NCI-H1694 treated with DMSO at 0.1 percent for 48 hours (cell line): ENCODE results near the gene MAN1C1.
A peak's percentile ranks its signal among the peaks of the same experiment; 100 is the strongest.

ENCODE experiments used
- DNase-seq: peaks from one replicate; lab custom pipeline; 2025; lab: John Stamatoyannopoulos, UW

MAN1C1 gene

DNA sequence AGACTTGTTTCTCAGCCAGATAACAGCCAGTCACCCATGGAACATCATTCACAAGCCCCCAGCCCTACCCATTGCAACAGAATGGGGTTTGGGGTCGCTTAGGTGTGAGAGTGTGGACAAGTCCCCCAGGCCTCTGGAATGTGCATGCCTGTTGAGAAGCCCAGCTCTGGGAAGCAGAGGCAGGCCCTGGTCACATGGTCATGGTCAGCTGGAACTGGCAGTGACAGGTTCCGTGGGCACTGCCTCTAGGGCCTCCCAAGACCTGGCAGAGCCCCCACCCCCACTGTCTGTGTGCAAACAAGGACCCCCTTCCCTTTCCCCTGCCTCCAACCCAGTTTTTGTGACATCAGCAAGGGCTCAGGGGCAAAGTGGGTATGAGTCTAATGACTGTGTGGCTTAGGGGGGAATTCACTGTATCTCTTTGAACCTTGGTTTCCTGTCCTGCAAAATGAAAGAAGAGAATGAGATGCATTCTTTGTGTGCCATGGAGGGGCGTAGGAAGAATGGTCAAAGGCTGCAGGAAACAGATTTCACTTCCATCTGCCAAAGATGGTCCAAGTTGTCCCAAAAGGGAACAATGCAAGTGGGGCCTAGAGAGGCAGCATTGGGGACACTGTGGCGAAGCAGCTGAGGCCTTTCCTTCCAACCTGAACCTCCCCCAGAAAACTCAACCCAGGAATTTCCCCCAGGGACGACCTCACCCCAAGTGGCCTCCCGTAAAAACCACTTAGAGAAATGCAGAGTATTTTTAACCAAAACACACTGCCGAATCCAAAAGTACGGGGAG is 148.7 kb downstream of the MAN1C1 start:
- no peak for DNase-seq

DNA sequence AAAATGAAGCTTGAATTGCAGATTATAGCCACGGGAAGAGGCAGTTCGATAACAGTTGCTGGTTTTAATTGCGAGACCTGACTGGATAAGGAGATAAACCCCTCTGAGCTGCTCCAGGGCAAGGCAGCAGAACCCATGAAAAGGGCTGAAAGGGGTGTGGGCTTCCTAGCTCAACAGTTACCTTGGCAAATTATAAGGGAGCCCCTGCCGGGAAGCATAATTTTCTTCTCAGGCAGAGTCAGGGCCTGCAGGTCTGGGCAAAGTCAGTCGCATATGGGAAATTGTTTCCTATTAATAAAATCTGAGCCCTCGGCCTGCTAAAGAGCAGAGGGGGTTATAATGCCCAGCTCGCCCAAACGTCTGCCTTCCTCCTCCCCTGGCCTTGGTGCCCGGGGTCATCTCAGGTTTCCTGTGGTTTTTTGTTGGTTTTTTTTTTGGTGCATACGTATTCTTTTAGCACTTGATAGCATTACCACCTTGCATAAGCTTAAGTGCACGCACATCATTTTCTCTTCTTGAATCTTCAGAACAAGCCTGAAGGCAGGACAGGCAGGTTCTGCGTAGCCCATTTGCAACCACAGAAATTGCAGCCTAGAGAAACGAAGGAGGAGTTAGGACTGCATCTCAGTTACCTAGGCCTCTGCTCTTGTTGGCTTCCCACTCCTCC is 149.5 kb downstream of the MAN1C1 start:
- peak; percentile 93 for DNase-seq

DNA sequence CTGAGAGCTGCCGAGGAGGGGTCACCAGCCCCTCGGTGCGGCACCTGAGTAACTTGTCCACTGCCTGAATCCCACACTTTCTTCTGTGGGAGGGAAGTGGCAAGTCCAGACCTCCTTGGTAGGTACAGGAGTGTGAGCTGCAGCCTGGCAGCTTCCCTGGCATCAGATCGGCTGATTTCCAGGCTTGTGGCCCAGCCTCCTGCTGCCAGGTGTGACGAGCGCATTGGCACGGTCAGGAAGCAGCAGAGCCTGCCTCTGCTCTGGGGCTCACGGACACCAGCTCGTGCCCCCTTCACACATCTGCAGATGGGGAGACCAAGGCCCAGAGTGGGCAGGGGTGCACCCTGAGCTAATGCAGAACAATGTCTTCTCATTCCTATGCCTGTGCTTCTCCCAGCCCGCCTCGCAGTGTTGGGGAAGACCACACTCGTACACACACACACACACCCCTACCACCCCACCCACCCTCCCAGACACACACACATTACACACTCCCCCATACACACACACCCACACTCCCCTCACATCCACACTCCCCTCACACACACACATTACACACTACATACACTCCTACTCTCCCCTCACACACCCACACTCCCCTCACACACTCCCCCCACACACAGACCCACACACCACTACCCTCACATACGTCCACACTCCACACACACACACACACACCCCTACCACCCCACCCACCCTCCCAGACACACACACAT is 150.3 kb downstream of the MAN1C1 start:
- peak; percentile 50 for DNase-seq

DNA sequence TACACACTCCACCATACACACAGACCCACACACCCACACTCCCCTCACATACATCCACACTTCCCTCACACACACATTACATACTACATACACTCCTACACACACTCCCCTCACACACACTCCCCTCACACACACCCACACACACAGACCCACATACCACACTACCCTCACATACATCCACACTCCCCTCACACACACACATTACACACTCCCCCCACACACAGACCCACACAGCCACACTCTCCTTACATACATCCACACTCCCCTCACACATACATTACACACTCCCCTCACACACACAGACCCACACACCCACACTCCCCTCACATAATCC is 150.8 kb downstream of the MAN1C1 start:
- no peak for DNase-seq

DNA sequence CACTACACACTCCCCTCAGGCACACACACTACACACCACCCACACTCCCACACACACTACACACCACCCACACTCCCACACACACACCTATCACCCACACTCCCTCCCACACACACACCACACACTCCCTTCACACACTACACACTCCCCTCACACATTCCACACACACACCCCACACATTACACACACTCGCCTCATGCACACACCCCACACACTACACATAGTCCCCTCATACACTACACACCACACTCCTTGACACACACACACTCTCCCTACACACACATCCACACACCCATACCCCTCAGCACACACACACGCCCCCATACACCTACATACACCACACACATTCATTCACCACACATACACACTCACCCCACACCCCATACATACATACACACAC is 152.4 kb downstream of the MAN1C1 start:
- no peak for DNase-seq

DNA sequence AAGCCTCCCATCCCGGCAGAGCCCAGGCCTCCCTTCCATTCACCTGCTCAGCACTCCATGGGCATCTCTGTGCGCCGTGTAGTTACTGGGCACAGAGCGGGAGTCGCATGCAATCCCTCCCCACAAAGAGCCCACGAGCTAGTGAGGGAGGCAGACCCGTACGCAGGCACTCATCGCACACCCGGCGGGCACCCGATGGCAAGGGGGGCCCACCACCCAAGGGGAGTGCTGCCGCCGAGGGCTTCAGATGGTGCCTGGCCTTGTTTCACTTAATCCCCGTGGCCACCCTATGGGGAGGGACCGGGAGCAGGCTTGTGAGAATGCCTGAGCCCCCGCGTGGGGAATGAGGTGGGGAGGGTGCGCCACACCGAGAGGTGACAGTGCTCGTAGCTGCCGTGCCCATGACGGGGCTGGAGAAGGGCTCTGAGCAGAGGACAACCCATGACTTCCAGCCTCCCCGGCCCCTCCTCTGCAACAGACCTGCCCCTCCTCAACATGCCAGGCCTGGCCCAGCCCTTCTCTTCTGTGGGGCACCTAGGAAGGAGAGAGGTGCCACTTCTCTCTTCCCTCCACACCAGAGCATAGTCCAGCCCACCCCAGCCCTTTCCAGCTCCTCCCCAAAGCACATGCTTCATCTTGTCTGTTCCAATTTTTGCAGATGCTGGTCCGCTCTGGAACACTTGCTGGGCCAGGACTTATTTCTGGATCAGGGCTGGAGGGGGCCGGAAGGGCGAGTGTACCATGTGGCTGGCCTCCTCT is 153.2 kb downstream of the MAN1C1 start:
- peak; percentile 30 for DNase-seq

DNA sequence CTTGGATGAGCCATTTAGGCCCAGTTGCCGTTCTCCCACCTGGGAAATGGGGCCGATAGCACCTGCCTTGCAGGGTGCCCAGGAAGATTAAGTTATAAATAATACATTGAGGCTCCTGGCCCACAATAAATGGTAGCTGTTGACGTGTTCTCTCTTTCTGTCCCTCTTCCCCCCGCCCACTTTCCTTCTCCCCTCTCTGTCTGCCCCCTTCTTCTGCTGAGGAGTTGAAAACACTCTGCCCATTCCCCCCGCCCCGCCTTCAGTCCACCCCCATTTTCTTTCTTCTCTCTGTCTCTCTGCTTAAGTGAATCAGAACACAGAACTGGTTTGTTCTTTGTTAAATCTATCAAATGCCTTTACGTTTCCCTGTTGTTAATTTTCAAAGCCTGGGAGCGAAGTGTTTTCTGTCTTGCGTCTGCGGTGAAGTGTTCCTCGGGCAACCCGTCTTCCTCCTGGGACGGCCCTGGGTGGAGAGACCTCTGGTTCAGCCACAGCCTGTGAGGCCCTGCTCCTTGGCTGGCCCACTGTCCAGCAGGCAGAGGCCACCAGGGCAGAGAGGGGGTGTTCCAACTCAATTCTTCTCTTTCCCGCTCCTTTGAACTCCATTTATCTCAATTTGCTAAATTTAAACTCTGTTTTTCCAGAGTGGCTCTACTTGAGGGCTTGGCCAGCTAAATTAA is 154.1 kb downstream of the MAN1C1 start:
- DNase-seq, result no peak

DNA sequence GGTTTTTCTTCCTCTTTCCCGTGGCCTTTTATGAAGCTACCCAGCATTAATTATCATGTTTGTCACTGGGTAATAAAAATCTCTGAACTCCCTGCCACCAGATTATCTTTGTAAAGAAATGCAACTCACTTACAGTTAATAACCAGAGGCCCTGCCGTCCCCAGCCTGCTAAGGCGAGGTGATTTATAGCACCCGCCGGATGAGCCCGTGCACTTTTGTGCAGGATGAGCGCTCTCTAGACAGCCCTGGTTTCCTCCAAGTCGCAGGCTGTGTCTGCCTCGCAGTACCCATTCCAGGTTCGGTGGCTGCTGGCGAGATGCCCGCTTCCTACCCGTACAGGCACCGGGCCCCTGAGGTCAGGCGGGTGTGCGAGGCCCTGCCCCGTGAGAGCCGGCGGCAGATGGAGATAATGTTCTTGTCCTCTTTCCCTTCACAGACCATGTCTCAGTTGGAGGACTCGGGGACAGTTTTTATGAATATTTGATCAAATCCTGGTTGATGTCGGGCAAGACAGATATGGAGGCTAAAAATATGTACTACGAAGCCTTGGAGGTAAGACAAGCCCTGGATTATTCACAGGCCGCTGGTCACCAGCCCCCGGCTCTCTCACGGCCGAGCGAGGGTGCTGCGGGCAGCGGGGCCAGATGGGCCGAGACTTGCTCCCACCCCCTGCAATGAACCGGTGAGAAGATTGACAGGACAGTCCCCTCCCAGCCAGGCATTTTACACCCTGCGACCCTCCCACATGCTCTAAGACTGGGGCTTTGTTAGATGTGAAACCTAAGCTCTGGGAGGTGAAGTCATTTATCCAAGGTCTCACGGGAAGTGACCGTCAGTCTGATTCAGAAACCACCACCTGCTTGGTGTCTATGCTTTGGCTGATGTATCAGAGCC is 154.9 kb downstream of the MAN1C1 start:
- DNase-seq, result peak; percentile 46

DNA sequence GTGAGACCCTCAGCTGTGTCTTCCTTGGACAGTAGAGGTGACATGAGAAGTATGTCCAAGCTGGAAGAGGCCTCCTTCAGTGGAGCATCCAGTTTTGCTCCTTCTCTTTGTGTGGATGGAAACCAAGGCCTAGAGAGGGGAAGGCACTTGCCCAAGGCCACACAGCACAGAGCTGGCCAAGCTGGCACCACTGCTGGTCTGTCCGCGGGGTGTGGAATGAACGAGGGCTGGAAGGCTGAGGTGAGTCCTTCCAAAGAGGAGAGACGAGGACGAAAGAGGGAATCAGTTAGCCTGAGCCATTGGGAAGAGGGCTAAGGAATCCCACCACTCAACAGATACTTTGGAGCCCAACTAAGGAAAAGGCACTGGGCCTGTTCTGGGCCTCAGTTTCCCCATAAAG is 155.6 kb downstream of the MAN1C1 start:
- no peak for DNase-seq

DNA sequence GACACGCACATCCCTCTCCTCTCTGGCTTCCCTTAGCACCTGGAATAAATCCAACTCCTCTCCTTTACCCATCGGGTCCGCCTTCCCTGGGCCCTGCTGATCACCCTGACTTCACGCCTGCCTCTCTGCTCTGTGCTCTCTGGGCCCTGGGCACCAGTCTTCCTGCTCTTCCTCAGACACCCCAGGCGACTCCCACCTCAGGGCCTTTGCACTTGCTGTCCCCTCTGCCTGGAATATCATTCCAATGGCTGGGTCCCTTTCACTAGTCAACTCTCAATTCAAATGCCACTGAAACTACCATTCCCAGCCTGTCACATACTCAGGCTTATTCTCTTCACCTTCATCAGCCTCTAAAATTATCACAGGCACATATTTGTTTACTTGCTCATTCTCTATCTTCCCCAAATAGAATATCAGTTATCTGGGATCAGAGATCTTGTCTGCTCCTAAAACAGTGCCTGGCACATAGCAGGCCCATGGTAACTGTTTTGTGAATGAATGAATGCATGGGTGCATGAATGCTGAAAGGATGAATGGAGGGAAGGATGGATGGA is 156.2 kb downstream of the MAN1C1 start:
- no peak for DNase-seq

DNA sequence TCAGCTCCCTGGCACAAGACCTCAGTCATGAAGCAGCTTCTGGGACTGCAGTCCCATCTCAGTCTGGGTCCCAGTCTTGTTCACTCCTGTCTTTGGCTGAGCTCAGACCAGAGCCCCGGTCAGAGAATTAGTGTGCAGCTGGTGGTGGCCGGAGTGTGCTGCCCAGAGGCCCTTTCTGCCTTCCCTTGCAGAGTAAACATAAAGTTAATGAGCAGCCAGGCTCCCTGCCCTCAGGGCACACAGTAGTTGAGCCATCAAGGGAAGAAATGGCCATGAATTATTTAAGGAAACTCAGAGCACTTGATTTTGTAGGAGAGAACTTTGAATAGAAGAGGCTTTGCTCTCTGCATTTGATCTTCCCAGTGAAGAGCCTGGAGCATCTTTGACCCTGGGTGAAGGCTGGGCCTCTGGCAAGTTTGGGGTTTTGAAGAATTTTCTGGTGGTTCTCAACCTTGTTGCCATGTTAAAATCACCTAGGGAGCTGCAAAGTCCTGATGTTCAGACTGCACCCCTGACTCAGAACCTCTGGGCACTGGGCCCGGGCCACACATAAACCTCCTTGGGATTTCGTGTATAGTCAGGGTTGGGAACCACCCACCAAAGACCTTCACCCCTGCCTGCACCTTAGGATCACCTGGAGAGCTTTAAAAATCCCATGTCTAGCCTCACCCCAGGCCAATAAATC is 157.0 kb downstream of the MAN1C1 start:
- no peak for DNase-seq

DNA sequence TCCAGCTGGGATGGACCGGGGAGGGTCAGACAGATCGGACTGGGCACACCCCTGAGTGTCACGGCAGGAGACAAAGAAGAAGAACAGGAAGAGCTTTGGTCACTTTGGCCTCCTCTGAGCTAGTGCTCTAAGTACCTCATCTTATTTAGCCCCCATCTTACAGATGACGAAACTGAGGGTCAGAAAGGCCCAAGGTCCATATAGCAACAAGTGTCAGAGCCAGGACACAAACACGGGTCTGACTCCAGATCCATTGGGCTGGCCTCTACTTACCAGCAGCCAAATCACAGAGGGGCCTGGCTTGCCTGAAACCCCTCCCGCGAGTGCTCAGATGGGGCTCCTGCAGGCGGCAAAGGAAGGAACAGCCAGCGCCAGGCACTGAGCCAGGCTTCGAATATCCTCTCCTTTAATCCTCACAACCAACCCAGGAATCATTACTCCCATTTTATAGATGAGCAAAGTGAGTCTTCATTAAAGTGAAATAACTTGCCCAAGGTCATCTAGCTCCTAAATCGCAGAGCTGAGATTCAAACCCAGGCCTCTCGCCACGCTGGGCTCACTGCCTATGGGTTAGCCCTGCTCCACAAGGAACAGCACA is 157.7 kb downstream of the MAN1C1 start:
- no peak for DNase-seq

DNA sequence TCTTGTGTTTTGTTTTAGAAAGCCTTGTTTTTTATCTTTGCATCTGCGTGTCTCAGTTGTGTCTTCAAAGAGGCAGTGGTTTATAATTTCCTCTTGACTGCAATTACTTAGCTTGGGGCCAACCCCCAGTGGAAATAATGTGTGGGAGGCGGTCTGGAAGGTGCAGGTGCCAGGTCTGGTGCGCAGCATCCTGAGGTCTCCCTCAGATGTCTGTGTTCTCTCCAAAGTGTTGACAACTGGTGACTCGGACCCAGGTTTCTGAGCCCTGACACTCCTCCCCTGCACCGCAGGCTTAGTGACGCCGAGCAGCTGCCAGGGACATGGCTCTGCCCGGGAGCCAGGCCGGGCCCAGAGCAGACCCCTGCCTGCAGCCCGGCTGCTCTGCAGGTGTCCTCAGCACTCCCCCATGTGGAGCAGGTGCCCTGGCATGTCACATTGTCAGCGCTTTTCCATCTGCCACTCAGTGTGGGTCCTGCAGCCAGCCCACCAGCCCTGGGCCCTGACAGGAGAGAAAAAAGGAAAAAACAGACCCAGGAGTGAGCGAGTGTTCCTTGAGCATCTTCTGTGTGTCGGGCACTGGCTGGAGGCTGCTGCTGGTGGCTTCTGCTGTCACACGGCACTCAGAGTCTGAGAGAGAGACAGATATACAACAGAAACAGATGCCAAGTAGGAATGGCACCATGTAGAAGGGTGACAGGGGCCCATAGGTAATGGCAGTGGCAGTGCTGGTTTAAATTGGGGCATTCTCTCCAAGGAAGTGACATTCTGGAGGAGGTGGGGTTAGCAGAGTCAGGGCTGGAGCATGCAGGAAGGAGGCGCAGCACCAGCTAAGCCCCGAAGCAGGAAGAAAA is 158.6 kb downstream of the MAN1C1 start:
- DNase-seq, result peak; percentile 65

DNA sequence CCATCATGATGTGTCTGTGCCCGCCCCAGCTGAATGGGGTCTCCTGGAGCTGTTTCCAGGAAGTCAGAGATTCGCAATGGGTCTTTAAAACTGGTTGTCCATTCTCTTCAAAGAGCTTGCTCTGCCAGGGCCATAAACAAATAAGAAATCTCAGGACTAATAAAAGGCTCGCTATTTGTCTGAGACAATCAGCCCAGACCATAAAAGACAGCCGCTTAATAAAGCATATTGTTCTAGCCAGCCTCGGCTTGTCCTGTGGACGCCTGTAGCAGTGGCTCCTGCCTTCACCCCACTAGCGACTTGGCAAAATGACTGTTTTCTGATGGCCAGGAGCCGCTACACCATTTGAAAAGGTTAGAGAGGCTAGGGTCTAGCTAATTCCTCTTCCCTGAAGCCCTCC is 162.8 kb downstream of the MAN1C1 start:
- DNase-seq, result no peak

DNA sequence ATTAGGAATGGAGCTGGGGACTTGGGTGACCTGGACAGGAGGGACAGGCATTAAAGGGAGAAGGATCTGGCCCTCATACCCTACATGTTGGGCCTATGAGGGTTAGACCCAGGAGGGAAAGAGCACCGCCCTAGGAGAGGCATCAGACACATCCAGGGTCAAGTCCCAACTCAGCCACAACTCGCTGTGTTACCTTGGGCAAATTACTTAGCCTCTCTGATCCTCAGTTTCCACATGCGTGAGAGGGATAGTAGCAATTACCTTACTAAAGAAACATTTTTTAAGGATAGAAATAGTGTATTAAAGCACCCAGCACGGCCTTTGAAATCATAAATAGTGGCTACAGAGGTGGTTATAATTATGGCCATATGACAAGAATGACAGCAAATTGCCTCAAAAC is 163.3 kb downstream of the MAN1C1 start:
- DNase-seq, result no peak

DNA sequence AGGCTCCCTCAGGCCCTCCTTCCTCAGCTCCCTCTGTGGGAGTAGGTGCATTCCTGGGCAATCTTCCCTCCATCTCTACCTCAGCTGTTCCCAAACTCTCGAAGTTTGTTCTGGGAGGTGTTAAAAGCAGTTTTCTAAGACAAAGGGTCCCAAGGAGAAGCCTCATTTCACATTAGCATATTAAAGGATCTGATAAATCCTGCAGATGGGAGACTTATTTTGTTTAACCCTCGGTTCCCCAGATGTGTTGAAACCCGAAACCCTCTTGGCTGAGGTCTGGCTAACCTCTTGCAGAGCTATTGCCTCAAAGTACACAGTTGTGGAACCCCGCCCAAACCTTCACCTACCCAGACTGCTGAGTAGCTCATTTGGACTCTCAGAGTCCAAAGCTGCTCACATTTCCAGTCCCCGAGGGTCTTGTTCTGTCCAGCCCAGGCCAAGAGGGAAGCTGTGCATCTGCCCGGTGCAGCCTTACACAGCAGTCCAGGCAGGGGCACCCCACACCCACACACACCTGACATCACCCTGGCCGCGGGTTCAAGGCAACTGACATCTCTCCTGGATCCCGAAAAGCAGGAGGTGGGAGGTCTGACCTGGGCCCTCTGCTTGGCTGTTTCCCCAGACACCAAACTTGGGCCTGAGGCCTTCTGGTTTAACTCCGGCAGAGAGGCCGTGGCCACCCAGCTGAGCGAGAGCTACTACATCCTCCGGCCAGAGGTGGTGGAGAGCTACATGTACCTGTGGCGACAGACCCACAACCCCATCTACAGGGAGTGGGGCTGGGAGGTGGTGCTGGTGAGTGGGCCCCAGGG is 163.9 kb downstream of the MAN1C1 start:
- no peak for DNase-seq

DNA sequence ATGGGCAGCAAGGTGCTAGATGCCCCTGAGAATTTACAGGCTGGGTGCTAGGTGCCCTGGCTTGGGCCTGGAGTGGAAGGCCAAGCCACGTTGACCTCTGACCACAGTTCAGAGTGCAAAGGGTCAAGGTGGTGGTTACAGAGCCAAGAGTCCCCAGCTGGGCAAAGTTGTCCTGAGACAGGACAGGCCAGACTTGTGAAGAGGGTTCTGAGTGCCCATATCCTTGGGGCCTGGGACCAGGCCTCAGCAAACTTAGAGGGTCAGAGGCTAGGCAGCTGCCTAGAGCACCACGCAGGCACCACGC is 164.5 kb downstream of the MAN1C1 start:
- DNase-seq, result no peak
